ENCODE results near the gene SPRYD4. TPM values are rescaled to one million over a fixed set of nuclear protein-coding genes. Genes with fewer than 3 reads are reported as not detected.

The SPRYD4 gene
- total RNA-seq, 1 donor from 2014 or later = 2.0 TPM

DNA sequence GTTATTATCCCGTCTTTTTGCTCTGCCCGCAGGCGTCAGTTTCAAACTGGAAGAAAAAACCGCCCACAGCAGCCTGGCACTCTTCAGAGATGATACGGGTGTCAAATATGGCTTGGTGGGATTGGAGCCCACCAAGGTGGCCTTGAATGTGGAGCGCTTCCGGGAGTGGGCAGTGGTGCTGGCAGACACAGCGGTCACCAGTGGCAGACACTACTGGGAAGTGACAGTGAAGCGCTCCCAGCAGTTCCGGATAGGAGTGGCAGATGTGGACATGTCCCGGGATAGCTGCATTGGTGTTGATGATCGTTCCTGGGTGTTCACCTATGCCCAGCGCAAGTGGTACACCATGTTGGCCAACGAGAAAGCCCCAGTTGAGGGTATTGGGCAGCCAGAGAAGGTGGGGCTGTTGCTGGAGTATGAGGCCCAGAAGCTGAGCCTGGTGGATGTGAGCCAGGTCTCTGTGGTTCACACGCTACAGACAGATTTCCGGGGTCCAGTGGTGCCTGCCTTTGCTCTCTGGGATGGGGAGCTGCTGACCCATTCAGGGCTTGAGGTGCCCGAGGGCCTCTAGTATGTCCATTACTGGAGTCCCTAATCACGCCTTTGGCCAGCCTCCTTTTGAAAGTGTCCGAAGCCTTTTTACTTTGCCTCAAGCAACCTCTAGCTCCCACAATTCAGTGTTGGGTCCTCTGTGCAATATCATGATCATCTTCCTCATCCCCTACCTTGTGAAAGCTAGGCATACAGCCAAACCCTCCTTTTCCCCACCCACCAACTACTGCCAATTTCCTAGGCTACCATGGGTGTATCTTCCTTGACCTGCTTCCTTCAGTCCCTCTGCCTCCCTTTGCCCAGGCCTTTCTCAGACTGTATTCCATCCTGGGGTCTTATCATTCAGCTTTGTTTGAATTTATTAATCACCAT, 891 bp downstream of the SPRYD4 start:
- peak overlapping the region; percentile 88 for H3K9ac ChIP-seq (ENCODE audit: low read length)
- no peaks in the 10 kb centered on the region for H3K9me3 Mint-ChIP-seq (ENCODE audit: unreplicated experiment)
- DNase-seq (ENCODE audit: low read depth) (no peak), FAIRE-seq (no peak)
- TF ChIP-seq EZH2 (IDR thresholded peaks at IDR 0.05; ENCODE audit: insufficient read depth, low read length) = no peak
- TF ChIP-seq, protein P1, sequence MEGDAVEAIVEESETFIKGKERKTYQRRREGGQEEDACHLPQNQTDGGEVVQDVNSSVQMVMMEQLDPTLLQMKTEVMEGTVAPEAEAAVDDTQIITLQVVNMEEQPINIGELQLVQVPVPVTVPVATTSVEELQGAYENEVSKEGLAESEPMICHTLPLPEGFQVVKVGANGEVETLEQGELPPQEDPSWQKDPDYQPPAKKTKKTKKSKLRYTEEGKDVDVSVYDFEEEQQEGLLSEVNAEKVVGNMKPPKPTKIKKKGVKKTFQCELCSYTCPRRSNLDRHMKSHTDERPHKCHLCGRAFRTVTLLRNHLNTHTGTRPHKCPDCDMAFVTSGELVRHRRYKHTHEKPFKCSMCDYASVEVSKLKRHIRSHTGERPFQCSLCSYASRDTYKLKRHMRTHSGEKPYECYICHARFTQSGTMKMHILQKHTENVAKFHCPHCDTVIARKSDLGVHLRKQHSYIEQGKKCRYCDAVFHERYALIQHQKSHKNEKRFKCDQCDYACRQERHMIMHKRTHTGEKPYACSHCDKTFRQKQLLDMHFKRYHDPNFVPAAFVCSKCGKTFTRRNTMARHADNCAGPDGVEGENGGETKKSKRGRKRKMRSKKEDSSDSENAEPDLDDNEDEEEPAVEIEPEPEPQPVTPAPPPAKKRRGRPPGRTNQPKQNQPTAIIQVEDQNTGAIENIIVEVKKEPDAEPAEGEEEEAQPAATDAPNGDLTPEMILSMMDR (IDR thresholded peaks at IDR 0.05; ENCODE audit: insufficient read depth, low read depth, low read length) = no peak
- H3K27me3 ChIP-seq (ENCODE audit: insufficient read depth, low read length) = no peaks in the 10 kb centered on the region
- H4K20me1 ChIP-seq (ENCODE audit: insufficient read depth, low read length) = no peaks in the 10 kb centered on the region
- H3K27me3 Mint-ChIP-seq (ENCODE audit: low read depth, unreplicated experiment) = no peaks in the 10 kb centered on the region
- peaks cover 36% of the 10 kb centered on the region for H3K79me2 ChIP-seq (ENCODE audit: insufficient read depth, low read length)
- no peaks in the 10 kb centered on the region for H3K36me3 ChIP-seq (ENCODE audit: insufficient read depth, low read length)
- peak overlapping the region; percentile 89 for H3K4me3 ChIP-seq (ENCODE audit: insufficient read depth, low read depth, low read length)
- no peaks in the 10 kb centered on the region for H3K9me3 ChIP-seq (ENCODE audit: insufficient read depth, low read depth, low read length)
- H3K27ac ChIP-seq (ENCODE audit: low read depth, low read length) = peak overlapping the region; percentile 67
- peak overlapping the region; percentile 91 for H3K4me2 ChIP-seq (ENCODE audit: low read length)
- peaks cover 5% of the 10 kb centered on the region for H3K36me3 Mint-ChIP-seq (ENCODE audit: low read depth, unreplicated experiment)
- H3K27ac Mint-ChIP-seq (ENCODE audit: unreplicated experiment) = peak overlapping the region; percentile 90
- H2AFZ ChIP-seq (ENCODE audit: low read depth, low read length) = peak overlapping the region; percentile 74
- H3K4me3 Mint-ChIP-seq (ENCODE audit: unreplicated experiment) = peak overlapping the region; percentile 99
- H3K4me1 ChIP-seq (ENCODE audit: insufficient read depth, low read length) = peaks cover 10% of the 10 kb centered on the region
- H3K4me1 Mint-ChIP-seq (ENCODE audit: low read depth, unreplicated experiment) = peaks cover 7% of the 10 kb centered on the region

GRCh38 chr12:56474389-56474788, 6.0 kb downstream of the SPRYD4 start:
- no peak overlapping the region for H3K27ac Mint-ChIP-seq (ENCODE audit: unreplicated experiment)
- no peak for DNase-seq (ENCODE audit: low read depth)
- Histone ChIP-seq H4K20me1 (ENCODE audit: insufficient read depth, low read length) (peaks cover 10% of the 10 kb centered on the region), H3K27me3 (ENCODE audit: insufficient read depth, low read length) (no peaks in the 10 kb centered on the region), H3K36me3 (ENCODE audit: insufficient read depth, low read length) (no peaks in the 10 kb centered on the region), H3K9ac (ENCODE audit: low read length) (no peak overlapping the region), H2AFZ (ENCODE audit: low read depth, low read length) (no peak overlapping the region), H3K27ac (ENCODE audit: low read depth, low read length) (no peak overlapping the region), H3K4me3 (ENCODE audit: insufficient read depth, low read depth, low read length) (no peak overlapping the region), H3K9me3 (ENCODE audit: insufficient read depth, low read depth, low read length) (no peaks in the 10 kb centered on the region), H3K79me2 (ENCODE audit: insufficient read depth, low read length) (peaks cover 31% of the 10 kb centered on the region), H3K4me2 (ENCODE audit: low read length) (no peak overlapping the region), H3K4me1 (ENCODE audit: insufficient read depth, low read length) (peaks cover 5% of the 10 kb centered on the region)
- H3K4me1 Mint-ChIP-seq (ENCODE audit: low read depth, unreplicated experiment) = peaks cover 11% of the 10 kb centered on the region
- no peak for FAIRE-seq
- no peaks in the 10 kb centered on the region for H3K9me3 Mint-ChIP-seq (ENCODE audit: unreplicated experiment)
- H3K4me3 Mint-ChIP-seq (ENCODE audit: unreplicated experiment) = no peak overlapping the region
- H3K36me3 Mint-ChIP-seq (ENCODE audit: low read depth, unreplicated experiment) = peaks cover 5% of the 10 kb centered on the region
- TF ChIP-seq, protein P1 (IDR thresholded peaks at IDR 0.05; ENCODE audit: insufficient read depth, low read depth, low read length) = no peak
- no peak for TF ChIP-seq EZH2 (IDR thresholded peaks at IDR 0.05; ENCODE audit: insufficient read depth, low read length)
- no peaks in the 10 kb centered on the region for H3K27me3 Mint-ChIP-seq (ENCODE audit: low read depth, unreplicated experiment)

GRCh38 chr12:56476143-56476542, 7.8 kb downstream of the SPRYD4 start:
- Mint-ChIP-seq H3K4me3 (ENCODE audit: unreplicated experiment) (no peak overlapping the region), H3K4me1 (ENCODE audit: low read depth, unreplicated experiment) (peaks cover 9% of the 10 kb centered on the region), H3K9me3 (ENCODE audit: unreplicated experiment) (no peaks in the 10 kb centered on the region), H3K27ac (ENCODE audit: unreplicated experiment) (no peak overlapping the region), H3K36me3 (ENCODE audit: low read depth, unreplicated experiment) (peaks cover 3% of the 10 kb centered on the region), H3K27me3 (ENCODE audit: low read depth, unreplicated experiment) (no peaks in the 10 kb centered on the region)
- Histone ChIP-seq H3K9me3 (ENCODE audit: insufficient read depth, low read depth, low read length) (no peaks in the 10 kb centered on the region), H3K27ac (ENCODE audit: low read depth, low read length) (no peak overlapping the region), H3K27me3 (ENCODE audit: insufficient read depth, low read length) (no peaks in the 10 kb centered on the region), H3K36me3 (ENCODE audit: insufficient read depth, low read length) (no peaks in the 10 kb centered on the region), H4K20me1 (ENCODE audit: insufficient read depth, low read length) (peaks cover 10% of the 10 kb centered on the region), H3K9ac (ENCODE audit: low read length) (no peak overlapping the region), H3K4me3 (ENCODE audit: insufficient read depth, low read depth, low read length) (no peak overlapping the region), H3K79me2 (ENCODE audit: insufficient read depth, low read length) (peaks cover 14% of the 10 kb centered on the region), H3K4me2 (ENCODE audit: low read length) (no peak overlapping the region), H3K4me1 (ENCODE audit: insufficient read depth, low read length) (no peaks in the 10 kb centered on the region), H2AFZ (ENCODE audit: low read depth, low read length) (no peak overlapping the region)
- TF ChIP-seq, protein P1 (IDR thresholded peaks at IDR 0.05; ENCODE audit: insufficient read depth, low read depth, low read length) = no peak
- TF ChIP-seq EZH2 (IDR thresholded peaks at IDR 0.05; ENCODE audit: insufficient read depth, low read length) = no peak
- DNase-seq (ENCODE audit: low read depth) (no peak), FAIRE-seq (no peak)
